Hematopoietic multipotent progenitor cell treated with erythropoietin and hydrocortisone succinate and interleukin-3 and kit ligand, for 8 days (in vitro differentiated cells): ENCODE measurements around the gene TJP3.

ENCODE experiments used
- DNase-seq: peaks from one replicate; pipeline ENCODE4 v3.0.0-alpha.2; 2015

TJP3 gene

DNA sequence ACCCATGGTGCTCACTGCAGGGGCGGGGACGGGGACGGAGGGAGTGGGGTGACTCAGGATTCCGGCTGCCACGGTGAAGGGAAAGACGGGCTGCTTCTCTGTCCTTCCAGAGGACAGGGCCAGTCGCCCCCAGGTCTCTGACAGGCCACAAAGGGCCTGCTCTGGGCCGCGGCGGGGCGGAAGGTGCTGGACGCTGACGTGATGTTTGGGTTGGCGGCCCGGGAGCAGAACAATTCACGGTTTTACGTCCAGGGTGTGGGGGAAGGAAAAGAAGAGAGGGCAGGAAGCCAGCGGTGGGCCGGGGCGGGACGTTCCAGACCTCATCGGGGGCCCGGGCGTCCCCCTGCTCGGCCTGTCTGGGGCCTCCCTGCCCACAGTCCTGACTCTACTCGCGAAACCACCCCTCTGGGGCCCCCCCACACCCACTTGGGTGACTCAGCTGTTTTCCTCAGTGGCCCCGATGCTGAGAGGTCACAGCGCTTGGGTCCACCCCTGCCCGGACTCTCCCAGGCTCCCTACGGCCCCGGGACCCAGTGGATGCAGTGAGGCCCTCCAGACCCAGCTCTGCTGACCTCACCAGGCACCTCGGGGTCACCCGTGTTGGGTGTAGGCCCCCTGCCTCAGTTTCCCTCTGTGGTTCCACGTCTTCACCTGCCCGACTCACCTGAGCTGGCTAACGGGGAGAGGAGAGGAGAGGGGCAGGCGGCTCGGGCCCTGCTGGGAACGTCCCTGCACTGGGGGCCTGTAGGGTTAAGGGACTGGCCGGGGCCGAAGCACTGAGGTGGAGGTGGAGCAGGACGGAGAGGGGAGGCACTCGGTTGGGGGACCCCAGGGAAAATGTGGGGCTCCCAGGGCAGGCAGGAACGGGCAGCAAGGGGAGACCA is 37.1 kb upstream of the TJP3 start:
- DNase-seq = peak; percentile 45

DNA sequence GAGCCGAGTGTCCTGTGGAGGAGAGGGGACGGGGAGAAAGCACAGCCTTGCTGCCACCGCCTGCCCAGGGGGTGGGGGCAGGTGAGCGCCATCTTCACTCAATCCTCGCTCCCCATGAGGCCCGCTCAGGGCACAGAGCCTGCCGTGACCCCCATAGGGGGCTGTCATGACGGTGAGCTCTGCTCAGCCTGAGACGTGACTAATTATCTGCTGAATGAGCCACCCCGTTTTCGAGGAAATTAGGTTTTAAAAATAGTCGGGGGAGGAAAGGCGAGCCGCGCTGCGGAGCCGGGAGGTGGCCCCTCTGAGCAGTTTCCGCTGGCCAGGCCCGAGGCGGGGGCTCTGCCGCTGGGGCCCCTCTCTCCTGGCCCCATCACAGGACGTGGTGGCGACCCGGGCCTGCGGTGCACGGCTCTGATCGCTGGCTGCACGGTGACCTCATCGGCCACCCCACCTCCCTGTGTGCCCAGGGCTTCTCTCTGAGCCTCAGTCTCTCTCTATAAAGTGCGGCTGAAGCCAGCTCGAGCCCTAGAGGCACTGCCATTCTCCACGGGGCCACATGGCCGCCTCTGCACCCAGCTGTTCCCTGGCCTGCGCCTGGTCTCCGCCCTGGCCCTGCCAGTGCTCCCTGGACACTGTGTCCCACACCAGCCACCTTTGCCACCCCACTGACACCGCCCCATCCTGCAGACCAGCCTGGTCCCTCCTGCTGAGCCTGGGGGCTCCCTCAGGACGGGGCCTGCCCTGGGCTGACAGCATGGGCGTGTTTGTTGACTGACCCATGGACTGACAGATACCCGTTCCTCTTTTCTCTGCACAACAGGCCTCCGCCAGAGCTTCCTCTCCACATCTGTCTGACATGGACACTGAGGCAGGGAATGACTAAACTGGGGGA is 36.3 kb upstream of the TJP3 start:
- no peak for DNase-seq

DNA sequence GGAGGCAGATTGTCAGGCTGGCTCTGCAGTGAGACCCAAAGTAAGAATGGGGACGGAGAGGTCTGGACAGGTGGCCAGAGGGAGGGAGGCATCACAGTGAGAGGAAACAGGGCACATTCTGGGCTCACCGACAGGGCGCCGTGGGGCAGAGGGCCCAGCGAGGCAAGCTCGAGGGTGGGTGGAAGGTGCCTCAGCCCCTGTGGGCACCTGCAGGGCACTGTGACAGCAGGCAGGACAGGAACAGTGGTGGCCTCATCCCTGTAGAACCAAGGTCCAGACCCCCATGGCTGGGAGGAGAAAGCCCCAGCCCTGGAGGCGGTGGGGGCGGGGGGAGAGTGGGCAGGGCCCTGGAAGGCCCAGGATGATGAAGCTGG is 35.6 kb upstream of the TJP3 start:
- no peak for DNase-seq

DNA sequence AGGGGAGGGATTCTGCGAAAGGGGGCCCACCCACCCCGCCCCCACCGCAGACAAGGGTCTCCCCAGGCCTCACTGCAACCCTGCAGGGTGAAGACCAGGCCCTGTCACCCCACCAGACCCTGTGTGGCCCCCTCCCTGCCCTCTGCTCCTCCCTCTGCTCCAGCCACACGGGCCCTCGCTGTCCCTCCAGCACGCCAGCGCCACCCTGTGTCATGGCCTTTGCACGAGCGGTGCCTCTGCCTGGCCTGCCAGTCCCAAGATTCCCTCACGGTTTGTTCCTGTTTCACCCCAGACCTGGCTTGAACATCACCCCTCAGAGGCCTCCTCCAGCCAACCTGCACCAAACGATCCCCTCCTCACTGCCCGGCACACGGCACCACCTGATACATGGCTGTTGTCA is 35.2 kb upstream of the TJP3 start:
- no peak for DNase-seq

DNA sequence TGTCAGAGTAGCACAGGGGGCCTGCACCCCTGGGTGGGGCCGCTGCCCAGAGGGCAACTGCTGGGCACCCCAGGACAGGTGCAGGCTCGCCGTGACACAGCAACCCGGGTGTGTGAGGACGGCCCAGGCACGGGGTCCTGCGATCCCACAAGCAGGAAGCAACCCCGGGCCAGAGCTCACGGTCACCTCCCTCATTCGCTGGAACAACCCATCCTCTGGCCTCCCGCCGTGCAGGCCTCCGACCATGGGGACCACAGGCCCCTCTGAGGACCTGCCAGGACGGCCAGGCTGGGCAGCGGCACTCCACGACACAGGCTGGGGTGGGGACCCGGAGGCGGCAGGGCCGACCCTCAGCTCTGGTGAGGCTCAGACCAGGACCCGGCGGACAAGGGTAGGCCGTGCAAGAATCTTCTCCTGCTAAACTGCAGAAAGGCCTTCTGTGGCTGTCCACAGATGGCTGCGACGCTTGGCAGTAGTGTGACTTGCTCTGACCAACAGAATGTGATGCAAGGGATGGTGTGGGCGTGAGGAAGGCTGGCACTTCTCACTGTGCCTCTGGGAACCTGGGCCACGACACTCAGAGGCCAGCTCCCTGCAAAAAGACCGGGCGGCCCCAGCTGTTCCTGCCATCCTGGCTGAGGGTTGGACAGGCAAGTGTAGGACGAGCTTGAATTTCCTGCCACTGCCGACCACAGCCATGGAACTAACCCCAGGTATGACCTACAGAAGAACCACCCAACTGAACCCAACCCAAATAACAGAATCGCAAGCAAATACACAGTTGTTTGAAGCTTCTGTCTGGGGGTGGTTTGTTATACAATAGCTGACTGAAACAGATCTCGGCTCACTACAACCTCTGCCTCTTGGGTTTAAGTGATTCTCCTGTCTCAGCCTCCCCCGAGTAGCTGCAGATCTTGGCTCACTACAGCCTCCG is 34.4 kb upstream of the TJP3 start:
- no peak for DNase-seq

DNA sequence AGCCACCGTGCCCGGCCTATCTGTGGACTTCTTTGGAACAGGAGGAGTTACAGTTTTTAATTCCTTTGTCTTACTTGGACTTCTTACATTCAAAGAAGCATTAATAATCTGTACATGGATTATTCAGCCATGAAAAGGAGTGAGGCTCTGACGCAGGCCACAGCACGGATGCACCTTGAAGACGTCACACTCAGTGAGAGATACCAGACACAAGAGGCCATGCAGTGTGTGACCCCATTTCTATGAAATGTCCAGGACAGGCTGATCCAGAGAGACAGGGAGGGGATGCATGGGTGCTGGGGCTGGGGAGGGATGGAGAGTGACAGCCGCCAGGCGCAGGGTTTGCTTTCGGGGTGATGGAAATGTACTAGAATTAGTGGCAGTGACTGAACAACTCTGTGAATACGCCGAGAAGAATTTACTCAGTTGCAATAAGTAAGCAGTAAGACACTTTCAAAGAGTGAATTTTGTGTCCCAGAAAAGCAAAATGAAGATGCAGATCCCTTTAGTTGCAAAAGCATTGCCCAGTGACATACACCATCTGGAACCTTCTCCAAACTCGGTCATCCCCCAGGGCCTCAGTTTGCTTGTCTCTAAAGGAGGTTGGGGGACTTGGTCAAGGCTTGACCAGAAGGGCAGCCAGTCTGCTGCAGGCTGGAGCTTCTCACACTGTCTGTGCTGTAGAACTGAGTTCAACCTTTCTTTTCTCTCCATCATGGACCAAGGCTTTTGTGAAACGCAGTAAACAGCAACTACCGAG is 33.2 kb upstream of the TJP3 start:
- no peak for DNase-seq

DNA sequence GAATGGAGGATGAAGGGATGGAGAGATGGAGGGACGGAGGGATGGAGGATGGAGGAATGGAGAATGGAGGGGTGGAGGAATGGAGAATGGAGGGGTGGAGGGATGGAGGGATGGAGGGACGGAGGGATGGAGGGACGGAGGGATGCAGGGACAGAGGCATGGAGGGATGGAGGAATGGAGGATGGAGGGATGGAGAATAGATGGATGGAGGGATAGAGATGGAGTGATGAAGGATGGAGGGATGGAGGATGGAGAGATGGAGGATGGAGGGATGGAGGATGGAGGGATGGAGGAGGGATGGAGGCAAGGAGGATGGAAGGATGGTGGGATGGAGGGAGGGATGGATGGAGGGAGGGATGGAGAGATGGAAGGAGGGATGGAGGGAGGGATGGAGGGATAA is 30.0 kb upstream of the TJP3 start:
- DNase-seq = no peak

DNA sequence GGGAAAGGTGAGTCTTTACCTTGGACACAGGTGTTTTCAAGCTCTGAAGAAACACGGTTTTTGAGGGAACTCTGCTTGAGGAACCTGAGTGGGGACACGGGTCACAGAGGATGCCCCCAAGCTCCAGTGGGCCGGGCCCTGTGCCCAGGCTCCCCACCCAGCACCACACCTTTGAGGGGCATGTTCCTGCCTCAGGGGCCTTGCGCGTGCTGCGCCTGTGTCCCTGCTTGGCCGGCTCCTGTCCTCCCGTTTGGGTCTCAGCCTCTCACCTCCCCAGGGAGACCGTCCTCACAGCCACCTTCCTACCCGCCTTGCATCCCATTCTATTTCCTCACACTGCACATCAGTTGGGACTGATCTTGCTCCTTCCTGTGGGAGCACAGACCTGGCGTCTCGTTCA is 29.0 kb upstream of the TJP3 start:
- no peak for DNase-seq

DNA sequence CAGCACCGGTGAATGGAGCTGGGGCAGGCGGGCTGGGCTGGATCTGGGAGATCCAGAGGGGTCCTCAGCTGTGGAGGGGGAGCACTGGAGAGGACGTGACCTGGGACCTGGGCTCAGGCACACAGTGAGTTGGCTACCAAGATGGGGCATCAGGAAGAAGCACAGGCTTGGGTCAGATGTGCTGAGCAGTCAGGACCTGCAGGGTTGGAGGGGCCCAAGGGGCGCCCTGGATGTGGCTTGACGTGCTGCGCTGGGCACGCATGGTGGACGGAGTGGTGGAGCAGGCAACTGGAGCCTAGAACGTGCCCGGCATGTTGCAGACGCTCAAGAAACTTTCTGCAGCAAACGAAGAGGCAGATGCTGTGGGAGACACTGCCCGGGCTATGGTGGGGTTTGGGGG is 28.6 kb upstream of the TJP3 start:
- DNase-seq = no peak

- DNase-seq = no peak
Measured at GRCh38 chr19:3680939-3681338, 27.2 kb upstream of the TJP3 start.

GRCh38 chr19:3682286-3682685 is 25.9 kb upstream of the TJP3 start:
- no peak for DNase-seq

GRCh38 chr19:3682741-3683404 is 25.3 kb upstream of the TJP3 start:
- no peak for DNase-seq

- no peak for DNase-seq
Measured at GRCh38 chr19:3683405-3684053, 24.7 kb upstream of the TJP3 start.

DNA sequence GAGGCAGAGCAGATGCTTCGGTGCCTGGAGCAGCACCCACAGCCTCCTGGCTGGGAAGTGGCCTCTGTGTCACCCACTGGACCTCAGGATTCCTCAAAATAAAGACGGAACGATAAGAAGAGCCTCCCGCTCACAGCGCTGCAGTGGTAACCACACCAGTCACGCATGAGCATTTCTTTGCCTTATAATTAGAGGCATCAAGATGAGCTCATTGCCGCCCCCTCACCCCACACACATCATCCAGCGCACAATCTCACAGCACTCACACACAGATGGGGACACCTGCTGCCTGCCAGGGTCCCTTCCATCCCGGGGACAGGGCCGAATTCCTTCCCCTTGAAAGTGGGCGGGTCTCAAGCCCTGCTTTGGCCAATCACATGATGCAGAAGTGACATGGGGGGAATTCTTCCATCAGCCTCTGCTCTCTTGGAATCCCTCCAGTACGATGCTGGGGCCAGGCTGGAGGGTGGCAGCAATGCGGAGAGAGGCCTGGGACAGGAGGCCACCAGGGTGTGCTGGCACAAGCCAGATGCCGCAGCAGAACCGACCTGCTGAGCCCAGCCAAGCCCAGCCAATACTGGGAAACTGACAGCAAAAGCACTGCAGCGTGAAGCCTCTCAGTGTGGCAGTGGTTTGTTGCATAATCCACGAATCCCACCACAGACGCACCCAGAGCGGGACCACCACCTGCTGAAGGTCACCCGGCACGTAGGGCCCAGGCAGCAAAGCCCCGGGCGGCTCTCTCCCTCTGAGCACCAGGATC is 23.9 kb upstream of the TJP3 start:
- DNase-seq = no peak

DNA sequence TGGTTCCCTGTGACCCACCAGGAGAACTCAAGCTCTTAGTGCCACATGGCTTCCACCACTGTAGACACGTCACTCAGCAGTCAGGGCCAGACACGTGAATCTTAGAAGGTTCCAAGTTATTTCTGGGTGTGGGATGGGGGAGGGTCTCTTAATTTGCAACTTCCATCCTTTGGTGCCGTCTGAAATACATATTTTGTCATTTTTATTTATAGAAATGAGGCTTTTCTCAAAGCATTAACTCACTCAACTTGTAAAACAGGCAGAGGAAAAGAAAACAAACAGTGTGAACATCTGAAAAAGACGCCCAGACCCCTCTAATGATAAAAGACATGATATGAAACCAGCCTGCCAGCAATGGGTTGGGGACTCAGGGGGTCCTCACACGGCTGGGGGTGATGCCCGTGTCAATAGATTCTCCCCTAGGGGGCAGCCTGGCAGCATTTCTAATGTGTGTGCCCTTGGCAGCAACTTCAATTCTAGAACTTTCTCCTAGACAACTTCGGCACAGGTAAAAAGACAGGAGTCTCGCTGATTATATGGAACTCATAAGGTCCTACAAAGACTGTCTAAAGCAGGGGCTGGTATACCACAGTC is 23.3 kb upstream of the TJP3 start:
- DNase-seq = no peak

DNA sequence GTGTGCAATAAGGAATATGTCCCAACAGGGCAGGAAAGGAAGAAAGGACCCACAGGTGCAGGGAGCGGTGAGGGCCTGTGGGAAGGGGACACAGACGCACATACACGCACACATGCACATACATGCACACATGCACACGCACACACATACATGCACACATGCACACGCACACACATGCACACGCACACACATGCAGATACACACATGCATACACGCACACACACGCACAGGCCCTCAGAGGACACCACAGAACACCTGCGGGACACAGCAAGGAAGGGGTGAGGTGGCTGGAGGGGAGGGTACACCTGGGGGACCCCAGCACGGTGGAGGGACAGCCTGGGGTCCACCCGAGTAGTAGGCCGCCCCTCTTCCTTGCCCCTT is 20.8 kb upstream of the TJP3 start:
- DNase-seq = no peak

DNA sequence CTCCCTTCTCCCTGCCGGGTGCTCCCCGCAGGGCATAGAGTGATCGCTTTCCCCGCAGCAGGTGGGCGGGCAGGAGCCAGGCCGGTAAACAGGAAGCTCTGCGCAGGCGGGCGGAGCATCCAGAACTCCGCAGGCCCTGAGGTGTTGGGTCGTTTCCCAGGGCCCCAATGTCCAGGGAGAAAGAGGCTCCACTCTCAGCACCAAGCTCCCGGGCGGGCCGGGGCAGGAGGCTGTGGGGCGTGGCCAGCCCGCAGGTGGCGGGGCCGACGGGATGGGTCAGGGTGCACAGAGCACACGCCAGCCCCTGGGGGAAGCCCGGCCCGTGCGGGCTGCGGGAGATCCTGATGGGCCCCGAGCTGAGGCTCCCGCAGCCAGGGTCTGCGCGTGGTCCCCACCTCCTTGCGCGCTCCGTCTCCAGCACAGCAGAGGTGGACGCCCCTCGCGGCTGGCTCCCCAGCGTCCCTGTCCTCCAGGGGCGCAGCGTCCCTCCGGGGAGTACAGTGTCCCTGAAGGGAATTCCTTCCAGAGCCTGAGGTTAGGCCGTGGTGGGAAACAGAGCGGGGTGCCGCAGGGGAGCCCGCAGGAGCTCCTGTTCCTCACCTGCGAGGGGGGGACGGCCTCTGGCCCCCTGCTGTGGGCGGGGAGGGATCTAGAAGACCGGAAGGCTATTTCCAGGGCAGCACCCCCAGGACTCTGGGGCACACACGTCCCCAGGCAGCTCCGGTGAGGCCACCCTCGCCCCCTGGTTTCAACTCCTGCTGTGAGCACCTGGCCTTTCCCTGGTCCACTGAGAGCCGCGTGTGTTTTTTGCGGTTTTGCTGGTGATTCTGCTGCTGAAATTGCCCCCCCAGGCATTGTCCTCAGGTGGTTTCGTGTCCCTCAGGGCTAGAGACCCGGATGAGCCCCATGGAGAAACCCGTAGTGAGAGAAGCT is 20.1 kb upstream of the TJP3 start:
- DNase-seq = no peak

DNA sequence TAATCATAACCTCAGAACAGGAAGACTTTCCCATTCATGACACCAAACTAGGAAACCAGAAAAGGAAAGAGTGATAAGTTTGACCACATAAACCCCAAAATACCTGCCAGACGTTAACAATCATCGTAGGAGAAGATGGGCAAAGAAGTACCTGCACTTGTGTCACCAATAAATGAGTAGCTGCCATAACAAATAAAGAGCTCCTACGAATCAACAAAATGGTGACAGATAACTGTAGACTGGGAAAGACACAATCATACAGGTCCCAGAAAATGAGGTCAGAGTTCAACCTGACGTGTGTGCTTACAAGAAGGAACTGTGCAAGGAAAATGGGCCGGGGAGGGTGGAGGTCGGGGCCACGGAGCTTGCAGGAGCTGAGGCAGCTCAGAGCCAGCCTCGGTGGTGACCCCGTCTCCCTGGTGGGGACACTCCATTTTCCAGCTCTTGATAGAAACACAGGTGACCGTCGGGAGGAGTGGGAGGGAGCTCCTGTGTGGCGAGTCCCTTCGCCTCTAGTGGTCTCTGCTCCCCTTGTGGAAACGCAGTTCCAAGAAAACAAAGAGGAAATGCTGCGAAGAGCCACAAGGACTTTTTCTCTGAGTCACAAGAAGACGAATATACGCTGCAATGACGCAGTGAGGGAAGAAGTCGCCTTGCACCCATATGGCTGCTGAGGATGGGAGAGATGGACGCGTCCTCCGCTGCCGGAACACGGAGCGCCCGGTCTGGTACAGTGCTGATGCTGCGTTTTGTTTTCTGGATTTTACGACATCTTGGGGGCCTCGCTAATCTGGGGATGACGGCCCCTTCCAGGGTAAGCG is 17.4 kb upstream of the TJP3 start:
- no peak for DNase-seq
